Metanephros (tissue), 1 donor: Measurements from ENCODE around the gene SLC2A6. TPM values are rescaled to one million over a fixed set of nuclear protein-coding genes. Genes with fewer than 3 reads are reported as not detected.

Experiments
- total RNA-seq: library from RNA; depleted of rRNA; stranded (reverse); fragments of >200 nt; gene quantifications from one replicate; pipeline ENCODE4 v1.2.3, GENCODE V29; 2014

SLC2A6 gene, protein sequence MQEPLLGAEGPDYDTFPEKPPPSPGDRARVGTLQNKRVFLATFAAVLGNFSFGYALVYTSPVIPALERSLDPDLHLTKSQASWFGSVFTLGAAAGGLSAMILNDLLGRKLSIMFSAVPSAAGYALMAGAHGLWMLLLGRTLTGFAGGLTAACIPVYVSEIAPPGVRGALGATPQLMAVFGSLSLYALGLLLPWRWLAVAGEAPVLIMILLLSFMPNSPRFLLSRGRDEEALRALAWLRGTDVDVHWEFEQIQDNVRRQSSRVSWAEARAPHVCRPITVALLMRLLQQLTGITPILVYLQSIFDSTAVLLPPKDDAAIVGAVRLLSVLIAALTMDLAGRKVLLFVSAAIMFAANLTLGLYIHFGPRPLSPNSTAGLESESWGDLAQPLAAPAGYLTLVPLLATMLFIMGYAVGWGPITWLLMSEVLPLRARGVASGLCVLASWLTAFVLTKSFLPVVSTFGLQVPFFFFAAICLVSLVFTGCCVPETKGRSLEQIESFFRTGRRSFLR
- total RNA-seq: 4.0 TPM

DNA sequence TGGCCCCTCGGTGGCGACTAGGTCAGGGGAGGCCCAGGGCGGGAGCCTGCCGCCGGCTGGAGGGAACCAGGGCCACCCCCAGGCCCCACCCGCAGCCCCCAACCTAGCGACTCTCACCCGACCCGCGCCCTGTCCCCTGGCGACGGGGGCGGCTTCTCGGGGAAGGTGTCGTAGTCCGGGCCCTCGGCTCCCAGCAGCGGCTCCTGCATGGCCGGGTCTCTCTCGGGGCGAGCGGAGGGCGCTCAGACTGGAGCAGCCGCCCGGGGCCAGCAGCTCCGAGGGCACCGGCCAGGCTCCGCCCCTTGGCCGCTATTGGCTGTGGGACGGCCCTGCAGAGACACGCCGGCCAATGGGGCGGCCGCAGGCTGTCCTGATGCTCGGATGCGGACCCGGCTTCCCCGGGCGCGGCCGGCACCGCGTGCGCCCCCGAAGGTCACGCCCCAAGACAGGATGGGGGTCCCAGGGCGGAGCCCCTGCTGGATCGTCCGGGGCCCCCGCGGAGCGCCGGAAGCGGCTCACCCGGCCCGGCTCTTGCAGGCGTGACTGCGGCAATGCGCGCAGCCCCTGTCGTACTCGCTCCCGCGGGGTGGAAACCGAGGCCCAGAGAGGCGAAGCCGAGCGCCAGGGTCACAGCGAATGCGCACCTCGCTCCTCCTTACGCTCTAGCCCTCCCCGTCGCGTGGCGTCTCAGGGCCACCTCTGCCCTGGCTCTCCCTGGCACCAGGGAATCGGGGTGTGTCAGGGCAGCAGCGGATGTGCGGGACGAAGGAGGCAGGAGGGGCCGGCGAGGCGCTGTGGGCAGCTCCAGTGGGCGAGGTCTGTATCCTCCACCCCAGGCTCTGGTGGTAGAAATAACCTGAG lies at the start of gene SLC2A6:
SLC2A6 (minus strand) TSS at position 249 of the 861 bp plus-strand sequence; CDS start at position 209, 40 bp downstream.

DNA sequence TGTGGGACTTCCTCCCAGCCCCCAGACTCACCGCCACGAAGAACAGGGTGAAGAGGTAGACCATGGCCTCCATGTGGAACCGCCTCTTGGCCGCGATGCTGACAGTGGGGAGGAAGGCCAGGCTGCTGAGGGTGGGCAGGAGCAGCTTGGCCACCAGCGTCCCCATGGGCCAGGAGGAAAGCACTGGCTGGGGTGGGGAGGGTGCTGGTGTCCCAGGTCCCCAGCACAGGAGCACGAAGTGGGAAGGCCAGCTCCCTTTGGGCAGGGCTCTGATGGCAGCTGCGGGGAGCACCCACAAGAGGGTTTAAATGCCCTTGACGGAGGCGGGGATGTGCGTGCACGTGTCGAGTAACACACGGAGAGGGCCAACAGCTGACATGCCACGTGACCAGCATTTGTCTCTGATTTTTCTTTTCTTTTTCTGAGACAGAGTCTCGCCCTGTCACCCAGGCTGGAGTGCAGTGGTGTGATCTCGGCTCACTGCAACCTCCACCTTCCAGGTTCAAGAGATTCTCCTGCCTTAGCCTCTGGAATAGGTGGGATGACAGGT lies 45.9 kb upstream of the SLC2A6 start, which contains the start of gene MYMK:
MYMK (minus strand) TSS at position 281 of the 550 bp plus-strand sequence; CDS start at position 166, 115 bp downstream.

DNA sequence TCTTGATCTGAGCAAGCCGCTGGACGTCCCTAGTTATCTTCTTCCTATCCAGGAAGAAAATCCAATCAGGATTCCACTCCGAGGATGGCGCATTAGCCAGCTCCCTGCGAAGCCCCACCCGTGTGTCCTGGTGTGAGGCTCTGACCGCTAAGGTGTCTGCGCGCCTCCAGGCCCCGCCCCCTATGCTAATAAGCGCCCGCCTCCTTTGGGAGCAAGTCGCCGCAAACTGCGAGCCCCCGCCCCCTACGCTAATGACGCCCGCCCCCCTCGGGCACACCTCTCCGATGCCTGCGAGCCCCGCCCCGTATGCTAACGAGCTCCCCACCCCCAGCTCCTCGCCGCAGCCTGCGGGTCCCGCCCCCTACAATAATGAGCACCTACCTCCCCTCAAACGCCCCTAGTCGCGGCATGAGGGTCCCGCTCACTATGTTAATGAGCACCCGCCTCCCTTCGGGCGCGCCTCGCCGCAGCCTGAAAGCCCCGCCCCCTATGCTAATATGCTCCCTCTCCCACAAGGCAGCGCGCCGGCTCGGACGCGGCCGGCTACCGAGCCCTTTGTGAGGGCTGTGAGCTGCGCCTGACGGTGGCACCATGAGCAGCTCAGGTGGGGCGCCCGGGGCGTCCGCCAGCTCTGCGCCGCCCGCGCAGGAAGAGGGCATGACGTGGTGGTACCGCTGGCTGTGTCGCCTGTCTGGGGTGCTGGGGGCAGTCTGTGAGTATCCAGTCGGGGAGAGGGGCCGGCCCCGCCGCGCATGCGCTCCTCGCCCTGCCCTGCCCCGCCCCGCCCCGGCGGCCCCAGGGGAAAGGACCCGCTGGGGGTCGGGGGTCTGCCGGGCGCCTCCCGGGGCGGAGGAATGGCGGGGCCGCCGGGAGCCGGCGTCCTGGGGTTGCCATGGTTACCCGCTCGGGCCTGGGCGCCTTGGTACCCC lies 19.2 kb downstream of the SLC2A6 start, which contains the start of gene CACFD1:
CACFD1 (plus strand) TSS at position 503 of the 929 bp plus-strand sequence; CDS start at position 592, 89 bp downstream.

DNA sequence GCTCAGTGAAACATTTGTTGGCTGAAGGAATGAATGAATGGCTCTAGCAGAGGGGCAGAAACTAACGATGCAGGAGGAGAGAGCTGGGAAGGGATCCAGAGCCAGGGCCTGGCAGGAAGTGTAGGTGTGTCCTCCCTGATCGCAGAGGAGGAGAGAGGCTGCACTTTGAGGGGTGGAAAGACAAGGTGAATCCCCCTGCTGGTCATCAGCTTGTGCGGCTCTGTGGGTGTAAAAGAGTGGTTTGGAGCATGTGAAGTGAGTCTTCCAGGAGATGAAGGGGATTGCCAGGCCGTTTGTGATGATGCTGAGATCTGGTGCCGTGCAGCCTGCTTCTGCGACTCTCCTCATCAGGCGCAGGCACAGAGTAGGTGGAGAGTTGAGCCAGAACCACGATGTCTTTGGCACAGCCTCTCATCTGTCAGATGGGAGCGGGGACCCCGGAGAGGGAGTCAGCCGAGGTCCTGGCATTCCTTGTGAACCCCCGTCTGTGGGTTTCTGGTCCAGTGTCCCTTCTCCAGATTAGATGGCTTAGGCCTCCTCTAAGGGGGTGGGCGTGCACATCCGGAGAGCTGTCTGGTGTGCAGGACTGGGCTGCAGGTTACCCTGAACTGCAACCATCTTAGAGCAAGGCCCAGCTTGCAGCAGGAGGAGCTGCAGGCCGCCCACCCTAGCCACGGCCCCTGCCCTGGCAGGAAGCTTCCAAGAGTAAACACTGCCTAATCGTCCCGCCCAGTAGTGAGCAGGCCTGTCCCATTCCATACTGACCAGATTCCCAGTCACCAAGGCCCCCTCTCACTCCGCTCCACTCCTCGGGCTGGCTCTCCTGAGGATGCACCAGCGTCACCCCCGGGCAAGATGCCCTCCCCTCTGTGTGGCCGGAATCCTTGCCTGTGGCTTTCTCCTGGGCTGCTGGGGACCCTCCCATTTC lies 57.0 kb downstream of the SLC2A6 start, which contains the start of gene ADAMTS13:
ADAMTS13 (plus strand) TSS at position 753 of the 928 bp plus-strand sequence; CDS start at position 830, 77 bp downstream.

Other genes starting within 250 kb of the SLC2A6 start
- gene ABO, start 203.9 kb downstream of the SLC2A6 start, total RNA-seq: 5.1 TPM
- 18.0 TPM for gene SURF6, start 142.9 kb downstream of the SLC2A6 start, total RNA-seq
- gene MED22, start 131.0 kb downstream of the SLC2A6 start, total RNA-seq: 27.1 TPM
- gene RPL7A, start 130.9 kb downstream of the SLC2A6 start, total RNA-seq: 1,659 TPM
- gene SURF1, start 122.6 kb downstream of the SLC2A6 start, total RNA-seq: 29.8 TPM
- 22.6 TPM for gene SURF2, start 122.5 kb downstream of the SLC2A6 start, total RNA-seq
- gene SURF4, start 103.0 kb downstream of the SLC2A6 start, total RNA-seq: 148 TPM
- gene STKLD1, start 102.7 kb downstream of the SLC2A6 start, total RNA-seq: 2.0 TPM
- gene REXO4, start 61.1 kb downstream of the SLC2A6 start, total RNA-seq: 15.8 TPM
- gene ADAMTS13, start 56.7 kb downstream of the SLC2A6 start, total RNA-seq: 6.0 TPM
- gene CACFD1, start 19.1 kb downstream of the SLC2A6 start, total RNA-seq: 23.3 TPM
- gene MYMK, start 45.9 kb upstream of the SLC2A6 start, total RNA-seq: 2.8 TPM
- 8.9 TPM for gene ADAMTSL2, start 55.6 kb upstream of the SLC2A6 start, total RNA-seq
- gene FAM163B, start 130.3 kb upstream of the SLC2A6 start, total RNA-seq: 2.7 TPM
- 1.1 TPM for gene DBH, start 157.3 kb upstream of the SLC2A6 start, total RNA-seq